Mucosa of descending colon (tissue), 3 donors: ENCODE measurements around the gene UBE2L6. TPM values are rescaled to one million over a fixed set of nuclear protein-coding genes. Genes with fewer than 3 reads are reported as not detected.

ENCODE experiments used
- ATAC-seq: fragments of 200-7000 bp; cut with Tn5 transposase; one replicate; pipeline ENCODE4 v1.9.1; 2020; ENCODE audit warnings: mild to moderate bottlenecking, moderate library complexity
- DNase-seq, 3 donors: peaks; one replicate each; pipeline ENCODE4 v3.0.0-alpha.2; 2020
- H3K36me3 ChIP-seq: fragments of 200-600 bp; one replicate; pipeline ENCODE4 v1.8.0; 2021; ENCODE audit warnings: low read depth, mild to moderate bottlenecking
- H3K4me1 ChIP-seq: fragments of 200-600 bp; one replicate; pipeline ENCODE4 v1.8.0; 2021; ENCODE audit warnings: low read depth, mild to moderate bottlenecking
- H3K4me3 ChIP-seq: fragments of 200-600 bp; one replicate; pipeline ENCODE4 v1.8.0; 2021; ENCODE audit warnings: mild to moderate bottlenecking
- H3K9me3 ChIP-seq: fragments of 200-600 bp; one replicate; pipeline ENCODE4 v1.8.0; 2021; ENCODE audit warnings: mild to moderate bottlenecking
- intact Hi-C, 2 donors: fragments of 100-400 bp; cut with DNase I in 1 of 2; cut with micrococcal nuclease in 1 of 2; formaldehyde crosslinking; loops; one replicate each; pipeline versions ENCODE4 v1.11.0 to v1.11.1; 2022; cut with DNase I, micrococcal nuclease
- total RNA-seq, 3 donors: library from RNA; stranded (reverse); fragmentation: NEBNext Ultra II Directional in 2 of 3; extraction: Animal tissue kit (Norgen Biotek cat#: 25700) in 2 of 3; gene quantifications; one replicate each; pipeline versions ENCODE4 v1.2.1 to v1.2.4, GENCODE V29; 2021 to 2023
- TF ChIP-seq, protein P1 (sequence below): fragments of 200-600 bp; IDR thresholded peaks from one replicate; pipeline ENCODE4 v1.8.0; 2022; ENCODE audit warnings: antibody characterized with exemption, mild to moderate bottlenecking
- donor health status: DM: no; HTN: no; CAD: no; lungs with moderate emphysema.
- donor health status: DM: no; HTN: no; CAD: no.
- donor health status: DM: no; HTN: yes; CAD: no.

Gene UBE2L6
- total RNA-seq, 3 donors from 2014 or later: 26.1 to 57.3 (median 53.9) TPM

DNA sequence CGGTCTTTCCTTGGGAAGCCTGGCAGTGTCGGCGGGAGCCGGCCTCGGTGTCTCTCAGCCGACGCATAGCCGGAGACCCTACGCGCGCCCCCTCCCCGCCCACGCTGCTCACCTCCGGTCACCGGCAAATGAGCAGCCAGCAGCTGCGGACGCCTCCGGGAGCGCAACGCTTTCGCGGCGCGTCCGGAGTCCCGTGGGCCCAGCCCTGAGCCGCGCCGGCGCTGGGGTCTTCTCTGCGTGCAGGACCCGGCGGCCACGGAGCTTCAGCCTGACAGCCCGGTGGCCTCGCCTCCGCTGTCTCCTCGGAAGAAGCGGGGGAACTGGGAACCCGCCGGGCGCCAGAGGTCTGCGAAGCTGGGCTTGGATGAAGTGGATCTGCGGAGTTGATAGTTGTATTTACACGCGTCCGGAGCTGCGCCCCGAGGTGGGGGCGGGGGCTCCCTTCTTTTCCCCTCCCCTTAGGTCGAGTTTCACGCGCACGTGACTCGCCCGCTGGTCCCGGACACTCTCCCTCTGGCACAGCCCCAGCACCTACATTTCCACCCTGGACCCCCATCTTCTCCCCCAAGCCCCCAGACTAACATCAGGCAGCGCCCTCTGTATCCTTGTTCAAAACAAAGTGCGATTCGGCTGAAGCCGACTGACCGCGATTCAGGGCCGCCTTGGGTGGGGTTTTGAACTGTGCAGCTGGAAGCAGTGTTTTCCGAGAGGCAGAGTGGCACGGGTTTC is 52.0 kb downstream of the UBE2L6 start, which contains the start of gene SLC43A1:
Gene SLC43A1 (minus strand): TSS at position 371 of the 729 bp plus-strand sequence. CDS start 1,591 bp downstream, outside the sequence.
- peak; percentile 49 for ATAC-seq
- Histone ChIP-seq H3K4me1 (peaks cover 11% of the 10 kb centered on the region), H3K4me3 (peak within 1 kb of the TSS; percentile 50), H3K36me3 (no peaks in the 10 kb centered on the region), H3K9me3 (no peaks in the 10 kb centered on the region)
- TF ChIP-seq, protein P1, sequence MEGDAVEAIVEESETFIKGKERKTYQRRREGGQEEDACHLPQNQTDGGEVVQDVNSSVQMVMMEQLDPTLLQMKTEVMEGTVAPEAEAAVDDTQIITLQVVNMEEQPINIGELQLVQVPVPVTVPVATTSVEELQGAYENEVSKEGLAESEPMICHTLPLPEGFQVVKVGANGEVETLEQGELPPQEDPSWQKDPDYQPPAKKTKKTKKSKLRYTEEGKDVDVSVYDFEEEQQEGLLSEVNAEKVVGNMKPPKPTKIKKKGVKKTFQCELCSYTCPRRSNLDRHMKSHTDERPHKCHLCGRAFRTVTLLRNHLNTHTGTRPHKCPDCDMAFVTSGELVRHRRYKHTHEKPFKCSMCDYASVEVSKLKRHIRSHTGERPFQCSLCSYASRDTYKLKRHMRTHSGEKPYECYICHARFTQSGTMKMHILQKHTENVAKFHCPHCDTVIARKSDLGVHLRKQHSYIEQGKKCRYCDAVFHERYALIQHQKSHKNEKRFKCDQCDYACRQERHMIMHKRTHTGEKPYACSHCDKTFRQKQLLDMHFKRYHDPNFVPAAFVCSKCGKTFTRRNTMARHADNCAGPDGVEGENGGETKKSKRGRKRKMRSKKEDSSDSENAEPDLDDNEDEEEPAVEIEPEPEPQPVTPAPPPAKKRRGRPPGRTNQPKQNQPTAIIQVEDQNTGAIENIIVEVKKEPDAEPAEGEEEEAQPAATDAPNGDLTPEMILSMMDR: no peak
- peak; percentile 63 to 71 (median 67) for DNase-seq
- intact Hi-C loops: no loop called here

DNA sequence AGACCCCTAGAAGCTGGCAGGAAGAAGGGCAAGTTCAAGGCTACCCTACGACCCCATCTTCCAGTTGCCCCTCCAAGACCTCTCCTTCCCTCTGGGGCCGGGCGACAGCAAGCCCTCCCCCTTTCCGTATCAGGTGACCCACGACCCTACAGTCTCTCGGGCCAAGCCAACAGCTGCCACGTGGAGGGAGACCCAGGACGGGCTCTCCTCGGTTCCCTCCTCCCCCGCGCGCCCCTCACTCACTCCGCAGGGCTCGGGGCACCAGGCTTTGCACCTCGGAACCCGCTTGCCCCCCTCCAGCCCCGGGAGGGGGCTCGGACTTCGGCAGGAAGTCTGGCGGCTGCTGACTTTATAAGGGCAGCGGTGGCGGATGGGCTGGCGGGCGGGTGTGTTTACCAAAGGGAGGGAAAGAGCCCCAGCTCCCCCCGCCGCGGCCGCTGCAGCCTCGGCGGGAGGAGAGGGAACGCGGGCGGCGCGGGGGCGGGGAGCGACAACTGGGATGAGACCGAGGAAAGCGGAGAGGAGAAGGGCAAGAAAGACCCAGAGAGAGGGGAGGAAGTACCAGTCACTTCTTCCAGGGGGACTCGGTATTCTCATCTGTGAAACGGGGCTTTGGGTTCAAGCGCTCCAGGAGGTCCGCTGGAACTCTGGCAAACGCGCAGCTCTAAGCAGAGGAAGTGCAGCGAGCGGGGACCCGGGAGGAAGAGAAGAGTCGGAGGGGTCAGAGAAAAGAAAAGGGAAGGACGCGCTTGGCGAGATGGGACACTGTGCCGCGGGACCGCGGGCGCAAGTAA is 52.7 kb downstream of the UBE2L6 start:
- ATAC-seq: peak; percentile 79
- intact Hi-C loops: no loop called here
- Histone ChIP-seq H3K4me1 (peaks cover 11% of the 10 kb centered on the region), H3K36me3 (no peaks in the 10 kb centered on the region), H3K4me3 (peak overlapping the region; percentile 50), H3K9me3 (no peaks in the 10 kb centered on the region)
- DNase-seq: peak; percentile 75 to 85 (median 81)
- TF ChIP-seq, protein P1: no peak

DNA sequence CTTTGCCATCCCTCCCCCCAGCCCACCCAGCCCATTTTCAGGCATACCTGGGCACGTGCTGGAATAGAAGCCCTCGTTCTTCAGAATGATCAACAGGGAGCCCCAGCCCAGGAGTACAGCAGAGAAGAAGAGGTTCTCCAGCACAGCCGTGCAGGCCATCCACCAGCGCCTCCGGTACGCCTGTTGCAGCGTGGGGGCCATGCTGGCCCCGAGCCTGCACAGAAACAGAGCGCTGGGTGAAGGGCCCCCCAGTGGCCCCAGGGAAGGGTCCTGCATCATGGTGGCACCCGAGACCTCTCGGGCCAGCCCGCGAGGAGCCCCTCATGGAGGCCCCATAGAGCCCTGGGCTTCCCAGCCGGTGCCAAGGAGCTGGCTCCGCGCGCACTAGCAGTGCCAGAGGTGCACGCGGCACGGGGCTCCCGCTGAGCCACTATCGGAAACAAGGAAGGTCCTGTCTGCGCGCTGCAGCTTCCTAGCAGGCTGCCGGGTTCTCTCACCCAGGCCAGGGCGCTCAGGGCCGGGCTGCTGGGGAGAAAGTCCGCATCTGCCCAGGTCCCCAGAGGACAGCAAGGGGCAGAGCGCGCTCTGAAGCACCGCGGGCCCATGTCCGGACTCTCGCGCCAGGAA is 53.4 kb downstream of the UBE2L6 start:
- H3K4me3 ChIP-seq: peak overlapping the region; percentile 50
- ATAC-seq: peak; percentile 84
- DNase-seq: peak; percentile 63 to 72 (median 72)
- H3K9me3 ChIP-seq: no peaks in the 10 kb centered on the region
- TF ChIP-seq, protein P1: no peak
- intact Hi-C loops: no loop called here
- no peaks in the 10 kb centered on the region for H3K36me3 ChIP-seq
- peaks cover 11% of the 10 kb centered on the region for H3K4me1 ChIP-seq

DNA sequence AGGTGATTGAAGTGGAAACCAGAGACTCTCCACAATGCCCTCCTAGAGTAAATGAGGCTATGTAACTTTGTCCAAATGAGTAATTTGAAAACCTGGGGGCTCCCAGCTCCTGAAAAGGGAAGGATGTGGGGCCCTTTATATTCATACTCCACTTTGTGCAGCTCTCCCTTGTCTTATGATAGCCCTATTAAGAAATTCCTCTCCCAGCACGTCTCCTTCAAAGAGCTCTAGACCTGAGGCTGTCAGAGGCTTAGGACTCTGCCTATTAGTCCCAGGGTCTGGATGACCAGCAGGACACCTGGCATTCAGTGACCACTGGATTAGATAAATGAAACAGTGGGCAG is 54.0 kb downstream of the UBE2L6 start:
- DNase-seq: no peak
- intact Hi-C loops: no loop called here
- TF ChIP-seq, protein P1: no peak
- no peaks in the 10 kb centered on the region for H3K9me3 ChIP-seq
- no peak for ATAC-seq
- H3K4me1 ChIP-seq: peaks cover 11% of the 10 kb centered on the region
- H3K36me3 ChIP-seq: no peaks in the 10 kb centered on the region
- no peak overlapping the region for H3K4me3 ChIP-seq

DNA sequence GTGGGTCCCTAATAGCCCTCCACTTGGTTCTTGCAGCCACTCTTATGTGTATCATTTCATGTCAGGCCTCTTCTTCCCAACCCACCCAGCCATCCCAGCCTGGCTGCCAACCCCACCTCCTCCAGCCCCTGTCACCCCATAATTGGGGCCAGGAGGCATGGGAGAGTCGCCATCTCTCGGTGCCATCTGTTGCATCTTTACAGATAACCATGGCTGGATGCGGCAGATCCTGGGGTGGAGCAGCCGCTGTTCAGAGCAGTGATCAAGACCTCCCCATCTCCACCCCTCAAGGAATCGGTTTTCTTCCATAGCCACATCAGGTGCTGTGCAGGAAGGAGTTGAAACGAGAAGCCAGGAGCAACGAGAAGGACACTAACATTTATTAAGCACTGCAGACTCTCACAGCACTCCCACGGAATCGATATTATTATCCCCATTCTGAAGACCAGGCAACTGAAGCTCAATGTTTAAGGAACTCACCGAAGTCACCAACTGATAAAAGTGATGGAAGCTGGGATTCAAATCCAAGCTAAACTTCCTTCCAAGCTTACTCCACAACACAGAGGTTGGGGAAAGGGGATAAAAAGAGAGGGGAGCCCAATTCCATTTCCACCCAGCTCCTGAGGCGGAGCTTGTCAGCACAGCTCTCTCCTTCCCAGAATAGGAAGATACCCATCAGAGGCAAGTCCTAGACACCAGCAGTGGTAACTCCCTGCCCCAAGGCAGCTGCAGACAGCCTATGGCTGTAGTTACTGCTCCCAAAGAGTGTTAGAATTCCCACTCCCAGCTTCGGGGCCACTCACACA is 54.6 kb downstream of the UBE2L6 start:
- H3K36me3 ChIP-seq: no peaks in the 10 kb centered on the region
- DNase-seq (no peak), ATAC-seq (no peak)
- TF ChIP-seq, protein P1: no peak
- H3K4me3 ChIP-seq: no peak overlapping the region
- intact Hi-C loops: no loop called here
- peaks cover 11% of the 10 kb centered on the region for H3K4me1 ChIP-seq
- H3K9me3 ChIP-seq: no peaks in the 10 kb centered on the region
